Brain microvascular endothelial cell (primary cell): ENCODE data around the gene BMERB1.
"Not testable (repeated sequence)": the region's sequence is repeated elsewhere in the genome, so short reads cannot be mapped to it uniquely, and the experiment has no call there.

ENCODE experiments used
- DNase-seq: peaks from one replicate; pipeline ENCODE4 v3.0.0-alpha.2; 2020
- H3K27ac ChIP-seq: fragments of 250-450 bp; sonication (Bioruptor Pico); 2 replicates; pipeline ENCODE4 v1.5.1; 2020; ENCODE audit warnings: mild to moderate bottlenecking, moderate library complexity
- H3K27me3 ChIP-seq: fragments of 250-450 bp; sonication (Bioruptor Pico); replicated peaks from 2 replicates; pipeline ENCODE4 v1.5.1; 2020; ENCODE audit warnings: mild to moderate bottlenecking
- H3K36me3 ChIP-seq: fragments of 250-450 bp; sonication (Bioruptor Pico); replicated peaks from 2 replicates; pipeline ENCODE4 v1.5.1; 2020; ENCODE audit warnings: mild to moderate bottlenecking
- H3K4me3 ChIP-seq: 2 replicates; pipeline ENCODE4 v1.5.1; 2011; ENCODE audit warnings: low read depth, mild to moderate bottlenecking, control low read depth, low read length, moderate library complexity
- in situ Hi-C: cut with HindIII; loops from 2 replicates; pipeline ENCODE4 v1.10.0; 2017; ENCODE audit warnings: low sequenced_read_pairs, low pct_ligation_motif_present
- TF ChIP-seq, protein P1 (sequence below): IDR thresholded peaks from 2 replicates; pipeline ENCODE4 v1.5.1; 2011; ENCODE audit warnings: low read depth, mild to moderate bottlenecking, moderate library complexity, low read length, control low read depth, inconsistent platforms; ENCODE audit errors: missing control alignments

The BMERB1 gene

GRCh38 chr16:15415511-15415985, 18.8 kb upstream of the BMERB1 start:
- TF ChIP-seq, protein P1, sequence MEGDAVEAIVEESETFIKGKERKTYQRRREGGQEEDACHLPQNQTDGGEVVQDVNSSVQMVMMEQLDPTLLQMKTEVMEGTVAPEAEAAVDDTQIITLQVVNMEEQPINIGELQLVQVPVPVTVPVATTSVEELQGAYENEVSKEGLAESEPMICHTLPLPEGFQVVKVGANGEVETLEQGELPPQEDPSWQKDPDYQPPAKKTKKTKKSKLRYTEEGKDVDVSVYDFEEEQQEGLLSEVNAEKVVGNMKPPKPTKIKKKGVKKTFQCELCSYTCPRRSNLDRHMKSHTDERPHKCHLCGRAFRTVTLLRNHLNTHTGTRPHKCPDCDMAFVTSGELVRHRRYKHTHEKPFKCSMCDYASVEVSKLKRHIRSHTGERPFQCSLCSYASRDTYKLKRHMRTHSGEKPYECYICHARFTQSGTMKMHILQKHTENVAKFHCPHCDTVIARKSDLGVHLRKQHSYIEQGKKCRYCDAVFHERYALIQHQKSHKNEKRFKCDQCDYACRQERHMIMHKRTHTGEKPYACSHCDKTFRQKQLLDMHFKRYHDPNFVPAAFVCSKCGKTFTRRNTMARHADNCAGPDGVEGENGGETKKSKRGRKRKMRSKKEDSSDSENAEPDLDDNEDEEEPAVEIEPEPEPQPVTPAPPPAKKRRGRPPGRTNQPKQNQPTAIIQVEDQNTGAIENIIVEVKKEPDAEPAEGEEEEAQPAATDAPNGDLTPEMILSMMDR = no peak
- DNase-seq = peak; percentile 37
- H3K27ac ChIP-seq = no peak overlapping the region
- in situ Hi-C loops = no loop called here
- H3K4me3 ChIP-seq = no peak overlapping the region
- no peaks in the 10 kb centered on the region for H3K27me3 ChIP-seq
- no peaks in the 10 kb centered on the region for H3K36me3 ChIP-seq

- TF ChIP-seq, protein P1 = no peak
Measured at GRCh38 chr16:15417197-15417596, 17.2 kb upstream of the BMERB1 start.

GRCh38 chr16:15418206-15418605, 16.2 kb upstream of the BMERB1 start:
- TF ChIP-seq, protein P1 = no peak
- Histone ChIP-seq H3K27me3 (no peaks in the 10 kb centered on the region), H3K27ac (no peak overlapping the region), H3K36me3 (no peaks in the 10 kb centered on the region), H3K4me3 (no peak overlapping the region)
- DNase-seq = no peak
- in situ Hi-C loops = no loop called here

More at GRCh38 chr16:15417197-15417596, 17.2 kb upstream of the BMERB1 start:
- Histone ChIP-seq H3K27me3 (no peaks in the 10 kb centered on the region), H3K36me3 (no peaks in the 10 kb centered on the region), H3K4me3 (no peak overlapping the region), H3K27ac (no peak overlapping the region)
- in situ Hi-C loops = no loop called here
- DNase-seq = no peak

DNA sequence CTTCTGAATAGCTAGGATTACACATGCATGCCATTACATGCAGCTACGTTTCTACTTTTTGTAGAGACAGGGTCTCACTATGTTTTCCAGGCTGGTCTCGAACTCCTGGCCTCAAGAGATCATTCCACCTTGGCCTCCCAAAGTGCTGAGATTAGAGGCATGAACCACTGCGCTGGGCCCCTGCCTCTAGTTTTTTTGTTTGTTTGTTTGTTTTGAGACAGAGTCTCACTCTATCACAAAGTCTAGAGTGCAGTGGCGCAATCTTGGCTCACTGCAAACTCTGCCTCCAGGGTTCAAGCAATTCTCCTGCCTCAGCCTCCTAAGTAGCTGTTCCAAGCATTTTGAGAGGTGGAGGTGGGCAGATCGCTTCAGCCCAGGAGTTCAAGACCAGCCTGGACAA, 12.7 kb upstream of the BMERB1 start:
- H3K36me3 ChIP-seq, DNase-seq, H3K27me3 ChIP-seq, H3K4me3 ChIP-seq, H3K27ac ChIP-seq, in situ Hi-C loops: not testable (repeated sequence)

DNA sequence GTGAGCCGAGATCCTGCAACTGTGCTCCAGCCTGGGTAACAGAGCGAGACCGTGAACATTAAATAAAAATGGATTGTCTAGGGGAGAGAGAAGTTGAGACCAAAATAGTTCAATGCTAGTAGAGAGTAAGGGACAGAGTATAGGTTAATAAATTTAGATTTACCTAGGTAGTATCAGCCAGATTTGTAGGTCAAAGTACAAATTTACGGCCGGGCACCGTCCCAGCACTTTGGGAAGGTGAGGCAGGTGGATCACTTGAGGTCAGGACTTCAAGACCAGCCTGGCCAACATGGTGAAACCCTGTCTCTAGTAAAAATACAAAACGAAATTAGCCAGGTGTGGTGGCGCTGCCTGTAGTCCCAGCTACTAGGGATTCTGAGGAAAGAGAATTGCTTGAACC, 12.2 kb upstream of the BMERB1 start:
- in situ Hi-C loops = no loop called here
- no peak for DNase-seq

GRCh38 chr16:15425861-15426260, 8.5 kb upstream of the BMERB1 start:
- no peak overlapping the region for H3K4me3 ChIP-seq
- TF ChIP-seq, protein P1 = no peak
- no peak overlapping the region for H3K27ac ChIP-seq
- DNase-seq = no peak
- no peaks in the 10 kb centered on the region for H3K36me3 ChIP-seq
- H3K27me3 ChIP-seq = no peaks in the 10 kb centered on the region
- in situ Hi-C loops = no loop called here

More for the DNA sequence above, 12.2 kb upstream of the BMERB1 start:
- no peak overlapping the region for H3K27ac ChIP-seq
- H3K36me3 ChIP-seq = no peaks in the 10 kb centered on the region
- no peaks in the 10 kb centered on the region for H3K27me3 ChIP-seq
- TF ChIP-seq, protein P1 = no peak
- no peak overlapping the region for H3K4me3 ChIP-seq
